Tibial nerve (tissue), 4 donors: ENCODE data around the gene NCAPG2.

ENCODE experiments used
- CTCF ChIP-seq, 5 experiments: fragments of 200-600 bp in 3 of 5; fragments of 450-650 bp in 2 of 5; sonication (generic) in 3 of 5; IDR thresholded peaks; one replicate each; pipeline ENCODE4 v1.5.1; 2016 to 2019; ENCODE audit warnings: antibody characterized with exemption in 5 of 5, mild to moderate bottlenecking in 3 of 5, moderate library complexity in 2 of 5
- EP300 ChIP-seq, 2 donors: sonication (generic); formaldehyde crosslinking; IDR thresholded peaks; one replicate each; pipeline ENCODE4 v1.6.1; 2017; ENCODE audit warnings: antibody characterized with exemption in 2 of 2, mild to moderate bottlenecking in 1 of 2
- POLR2A ChIP-seq, 2 donors: fragments of 450-650 bp; IDR thresholded peaks; one replicate each; pipeline ENCODE4 v1.6.1; 2017; ENCODE audit warnings: antibody characterized with exemption in 2 of 2, mild to moderate bottlenecking in 2 of 2, moderate library complexity in 2 of 2

GRCh38 chr7:158620418-158620817, 84.2 kb downstream of the NCAPG2 start:
- TF ChIP-seq EP300 (IDR thresholded peaks at IDR 0.05) (no peak), POLR2A (IDR thresholded peaks at IDR 0.05) (no peak), CTCF (IDR thresholded peaks at IDR 0.05) (no peak)
